Measurements from ENCODE around the gene VSIR.

DNA sequence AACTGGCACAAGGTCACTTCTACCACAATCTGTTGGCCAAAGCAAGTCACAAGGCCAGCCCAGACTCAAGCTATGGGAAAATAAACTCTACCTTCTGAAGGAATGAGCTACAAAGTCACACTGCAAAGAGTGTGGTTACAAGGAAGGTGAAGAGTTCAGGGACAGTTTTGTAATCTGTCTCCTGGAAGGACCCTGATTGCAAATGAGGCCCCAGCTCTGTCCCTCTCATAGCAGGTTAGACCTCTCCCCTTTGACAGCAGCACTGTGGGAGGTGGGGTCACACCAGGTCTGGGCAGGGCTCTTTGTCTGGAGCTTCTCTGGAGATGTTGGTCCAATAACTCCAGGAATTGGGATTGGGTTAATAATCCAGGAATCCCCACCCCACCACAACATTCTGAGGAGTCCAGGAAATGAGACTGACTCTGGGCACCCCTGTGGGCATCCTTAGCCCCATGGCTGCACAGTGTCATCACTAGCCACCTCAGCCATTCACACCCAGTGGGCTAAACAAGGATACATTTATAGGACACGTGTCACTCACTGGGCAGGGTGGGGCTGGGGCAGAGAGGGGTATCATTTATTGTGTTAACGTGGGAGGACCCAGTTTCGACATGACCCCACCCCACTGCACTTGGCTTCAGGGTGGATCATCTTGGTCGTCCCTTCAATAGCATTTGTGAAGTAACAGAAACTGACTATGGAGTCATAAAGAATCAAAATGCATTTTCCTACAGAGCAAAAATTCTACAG lies 30.1 kb downstream of the VSIR start:
- TF ChIP-seq, protein P1, sequence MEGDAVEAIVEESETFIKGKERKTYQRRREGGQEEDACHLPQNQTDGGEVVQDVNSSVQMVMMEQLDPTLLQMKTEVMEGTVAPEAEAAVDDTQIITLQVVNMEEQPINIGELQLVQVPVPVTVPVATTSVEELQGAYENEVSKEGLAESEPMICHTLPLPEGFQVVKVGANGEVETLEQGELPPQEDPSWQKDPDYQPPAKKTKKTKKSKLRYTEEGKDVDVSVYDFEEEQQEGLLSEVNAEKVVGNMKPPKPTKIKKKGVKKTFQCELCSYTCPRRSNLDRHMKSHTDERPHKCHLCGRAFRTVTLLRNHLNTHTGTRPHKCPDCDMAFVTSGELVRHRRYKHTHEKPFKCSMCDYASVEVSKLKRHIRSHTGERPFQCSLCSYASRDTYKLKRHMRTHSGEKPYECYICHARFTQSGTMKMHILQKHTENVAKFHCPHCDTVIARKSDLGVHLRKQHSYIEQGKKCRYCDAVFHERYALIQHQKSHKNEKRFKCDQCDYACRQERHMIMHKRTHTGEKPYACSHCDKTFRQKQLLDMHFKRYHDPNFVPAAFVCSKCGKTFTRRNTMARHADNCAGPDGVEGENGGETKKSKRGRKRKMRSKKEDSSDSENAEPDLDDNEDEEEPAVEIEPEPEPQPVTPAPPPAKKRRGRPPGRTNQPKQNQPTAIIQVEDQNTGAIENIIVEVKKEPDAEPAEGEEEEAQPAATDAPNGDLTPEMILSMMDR (IDR thresholded peaks at IDR 0.05), result no peak
- TF ChIP-seq POLR2A (IDR thresholded peaks at IDR 0.05), result no peak

Measured in heart left ventricle (tissue), 13 donors.